HG03342 (cell line): ENCODE results near the gene SP5.
"Not testable (repeated sequence)": the region's sequence is repeated elsewhere in the genome, so short reads cannot be mapped to it uniquely, and the experiment has no call there.

Experiments used
- ATAC-seq: cut with Tn5 transposase; IDR thresholded peaks from one replicate; pipeline ENCODE4 v1.9.1; 2021; ENCODE audit warnings: mild to moderate bottlenecking, moderate library complexity; ENCODE audit not compliant: unreplicated experiment

Gene SP5

DNA sequence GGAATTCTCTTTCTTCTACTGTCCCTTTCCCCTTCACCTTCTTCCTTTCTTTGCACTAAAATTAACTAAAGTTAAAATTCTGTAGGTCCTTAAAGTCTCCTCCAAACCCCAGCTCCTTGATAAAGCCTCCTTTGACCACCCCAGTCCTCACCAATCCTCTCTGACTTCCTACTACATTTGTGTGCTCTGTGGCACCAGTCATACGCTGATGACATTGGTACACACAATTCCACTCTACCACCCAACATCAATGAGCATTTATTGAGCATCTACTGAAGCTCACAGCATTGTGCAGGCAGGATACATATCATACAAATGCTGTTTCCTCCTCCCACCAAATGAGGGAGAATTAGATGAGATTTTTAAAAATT is 4.5 kb upstream of the SP5 start:
- ATAC-seq: no peak

DNA sequence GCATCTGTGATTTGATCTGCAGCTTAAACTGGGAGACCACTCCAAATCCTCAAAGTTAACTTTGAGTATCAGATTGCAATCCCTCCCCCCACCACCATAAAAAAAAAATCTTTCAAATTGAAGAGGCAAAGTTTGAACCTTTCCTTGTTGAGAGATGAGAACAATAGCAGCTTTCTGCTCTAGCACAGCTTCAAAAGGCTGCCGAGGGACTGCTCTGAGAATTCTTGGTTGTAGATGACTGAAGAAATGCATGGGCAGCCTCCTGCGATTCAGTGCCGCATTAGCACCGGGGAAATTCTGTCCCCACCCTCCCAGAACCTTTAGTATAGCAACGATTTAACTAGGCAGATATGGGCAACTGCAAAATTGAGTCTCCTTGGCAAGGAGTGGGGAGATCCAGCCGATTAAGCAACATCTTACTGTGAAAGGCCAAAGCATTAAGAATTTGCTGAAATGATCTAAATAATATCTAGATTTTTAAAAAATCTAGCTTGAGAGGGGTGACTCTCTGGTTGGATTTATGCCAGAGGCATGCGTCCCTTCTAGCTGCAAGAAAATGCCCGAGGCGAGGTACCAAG is 3.9 kb upstream of the SP5 start:
- ATAC-seq: no peak

DNA sequence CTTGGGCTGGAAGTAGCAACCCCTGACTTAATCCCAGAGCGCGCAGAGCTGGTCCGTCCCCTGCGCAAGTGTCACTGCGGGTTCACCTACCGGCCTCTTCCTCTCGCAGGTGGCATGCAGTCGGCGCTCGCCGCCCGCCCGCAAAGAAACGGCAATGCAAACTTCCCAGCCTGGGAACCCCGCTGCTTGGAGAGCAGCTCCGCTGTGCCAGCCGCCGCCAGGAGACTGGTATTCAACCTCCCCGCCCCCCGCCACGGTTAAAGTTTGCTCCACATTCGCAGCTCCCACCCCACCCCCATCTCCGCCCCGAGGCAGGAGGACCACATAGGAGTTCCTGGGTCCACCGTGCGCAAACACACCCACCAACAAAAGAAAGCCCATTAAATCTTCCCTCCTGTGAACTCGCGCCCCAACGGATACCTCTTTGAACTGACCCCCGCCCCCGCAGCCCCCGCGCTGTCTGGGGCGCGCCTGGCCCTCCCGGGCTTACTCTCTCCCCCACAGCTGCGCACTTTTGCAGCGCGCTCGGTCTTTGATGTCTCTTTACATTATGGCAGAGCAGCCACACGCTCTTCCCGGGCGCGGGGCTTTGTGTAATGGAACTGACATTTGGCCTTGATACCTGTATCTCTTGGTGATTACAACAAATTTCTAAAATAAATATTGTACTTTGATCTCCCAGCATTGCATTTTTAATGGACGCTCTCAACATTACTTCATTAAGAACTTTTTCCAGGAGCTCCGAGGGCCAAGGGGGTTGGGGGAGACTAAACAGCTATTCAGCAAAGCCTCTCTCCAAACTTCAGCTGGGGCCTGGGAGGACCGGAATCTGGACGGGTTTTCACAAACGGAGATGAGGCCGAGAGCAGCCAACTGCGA is 3.1 kb upstream of the SP5 start:
- no peak for ATAC-seq

DNA sequence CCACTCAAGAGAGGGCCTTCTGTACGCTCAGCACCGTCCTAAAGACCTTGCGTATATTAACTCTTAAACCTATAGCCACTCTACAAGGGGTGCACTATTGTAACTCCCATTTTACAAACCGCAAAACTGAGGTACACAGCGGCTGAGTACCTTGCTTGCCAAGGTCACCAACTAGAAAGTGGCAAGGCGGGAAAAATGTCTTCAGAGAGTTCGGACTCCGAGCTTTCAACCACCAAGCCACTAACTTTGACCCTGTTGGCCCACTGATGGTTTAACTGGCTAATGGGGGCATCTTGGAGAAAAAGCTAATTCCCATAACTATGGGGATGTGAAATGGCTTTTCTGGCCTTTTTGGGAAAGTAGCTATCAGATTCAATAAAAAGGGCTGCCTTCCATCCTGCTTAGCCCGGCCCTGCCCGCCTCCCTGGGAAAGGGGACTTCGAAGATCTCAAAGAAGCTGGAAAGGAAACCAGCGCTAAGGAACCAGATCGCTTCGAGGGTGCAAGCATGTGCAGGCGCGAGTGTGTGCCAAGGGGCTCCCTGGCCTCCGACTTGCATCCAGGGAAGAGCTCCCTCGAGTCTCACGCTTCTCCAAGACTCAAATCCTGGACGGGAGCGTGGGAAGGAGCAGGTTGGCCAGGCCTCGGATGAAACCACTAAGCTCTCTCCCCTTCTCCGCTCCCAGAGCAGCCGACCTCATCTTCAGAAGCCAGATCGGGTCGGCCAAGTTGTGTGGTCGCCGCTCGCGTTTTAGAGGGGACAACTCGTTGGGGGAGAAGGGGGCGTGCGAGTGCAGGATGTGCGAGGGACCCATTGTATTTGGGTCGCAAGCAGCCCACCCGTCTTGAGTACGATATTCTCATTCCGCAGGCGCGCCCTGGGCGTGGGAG is 2.2 kb upstream of the SP5 start:
- no peak for ATAC-seq

DNA sequence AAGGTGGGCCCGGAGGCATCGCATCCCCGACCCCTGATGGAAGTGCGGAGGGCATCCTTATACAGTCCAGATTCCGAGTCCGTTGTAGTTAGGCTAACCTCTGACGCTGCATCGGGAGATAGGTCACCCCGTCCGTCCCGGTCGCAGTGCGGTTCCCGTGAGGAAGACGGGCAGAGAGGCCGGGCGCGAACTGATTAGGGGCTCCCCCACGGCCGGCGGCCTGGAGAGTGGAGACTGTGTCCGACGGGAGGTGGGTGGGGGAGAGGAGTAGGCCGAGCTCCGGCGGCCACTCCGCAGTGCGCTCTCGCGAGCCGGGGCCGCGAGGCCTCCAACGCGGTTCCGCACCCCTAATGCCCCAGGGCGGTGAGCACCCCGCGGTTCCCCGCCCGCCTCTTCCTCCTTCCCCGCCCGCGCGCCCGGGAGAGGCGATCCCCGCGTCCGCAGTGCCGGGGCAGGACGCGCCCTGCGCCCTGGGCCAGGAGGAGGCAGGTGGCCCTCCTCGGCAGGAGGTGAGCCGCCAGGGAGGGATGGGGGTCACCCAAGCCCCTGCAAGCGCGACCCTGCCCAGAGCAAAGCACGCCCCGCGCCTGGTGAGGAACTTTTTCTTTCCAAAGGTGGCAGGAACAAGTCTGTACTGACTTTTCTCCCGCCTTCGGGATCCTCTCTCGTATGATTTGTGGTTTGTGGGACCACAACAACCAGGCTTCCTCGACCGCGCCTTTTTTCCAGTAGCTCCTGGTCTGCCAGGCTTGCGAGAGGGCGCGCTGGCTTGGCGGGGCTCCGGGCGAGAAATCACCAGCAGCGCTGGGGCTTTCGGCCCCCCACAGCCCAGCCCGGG is 1.4 kb upstream of the SP5 start:
- no peak for ATAC-seq

DNA sequence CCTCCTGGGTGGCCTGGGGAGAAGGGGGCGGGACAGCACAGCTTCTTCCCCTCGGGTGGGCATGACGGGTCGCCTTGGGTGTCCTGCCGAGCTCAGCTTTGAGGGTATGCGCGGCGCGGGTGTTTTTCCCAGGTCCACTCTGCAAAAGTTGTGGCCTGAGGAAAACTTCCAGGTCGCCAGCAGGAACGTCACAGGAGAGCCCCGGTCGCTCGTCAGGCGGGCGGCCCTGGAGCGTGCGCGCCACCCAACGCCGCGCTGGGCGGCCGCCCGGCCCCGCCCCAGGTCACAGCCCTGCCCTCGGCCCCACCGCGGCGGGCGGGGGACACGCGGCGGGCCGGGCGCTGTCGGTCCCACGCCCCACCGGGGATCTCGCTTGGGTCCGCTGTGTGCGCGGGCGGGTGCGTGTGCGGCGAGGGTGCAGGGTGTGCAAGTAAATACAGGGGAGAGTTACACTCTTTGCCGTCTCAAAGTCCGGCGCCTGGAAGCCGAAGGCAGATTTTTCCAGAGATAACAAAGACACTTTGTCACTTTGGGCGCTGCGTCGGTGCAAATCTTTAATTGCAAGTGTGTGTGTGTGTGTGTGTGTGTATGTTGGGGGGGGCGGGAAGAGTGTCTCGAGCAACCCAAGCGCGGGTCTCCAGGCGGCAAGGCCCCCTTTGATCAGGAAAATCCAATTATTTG is 616 bp upstream of the SP5 start:
- no peak for ATAC-seq

DNA sequence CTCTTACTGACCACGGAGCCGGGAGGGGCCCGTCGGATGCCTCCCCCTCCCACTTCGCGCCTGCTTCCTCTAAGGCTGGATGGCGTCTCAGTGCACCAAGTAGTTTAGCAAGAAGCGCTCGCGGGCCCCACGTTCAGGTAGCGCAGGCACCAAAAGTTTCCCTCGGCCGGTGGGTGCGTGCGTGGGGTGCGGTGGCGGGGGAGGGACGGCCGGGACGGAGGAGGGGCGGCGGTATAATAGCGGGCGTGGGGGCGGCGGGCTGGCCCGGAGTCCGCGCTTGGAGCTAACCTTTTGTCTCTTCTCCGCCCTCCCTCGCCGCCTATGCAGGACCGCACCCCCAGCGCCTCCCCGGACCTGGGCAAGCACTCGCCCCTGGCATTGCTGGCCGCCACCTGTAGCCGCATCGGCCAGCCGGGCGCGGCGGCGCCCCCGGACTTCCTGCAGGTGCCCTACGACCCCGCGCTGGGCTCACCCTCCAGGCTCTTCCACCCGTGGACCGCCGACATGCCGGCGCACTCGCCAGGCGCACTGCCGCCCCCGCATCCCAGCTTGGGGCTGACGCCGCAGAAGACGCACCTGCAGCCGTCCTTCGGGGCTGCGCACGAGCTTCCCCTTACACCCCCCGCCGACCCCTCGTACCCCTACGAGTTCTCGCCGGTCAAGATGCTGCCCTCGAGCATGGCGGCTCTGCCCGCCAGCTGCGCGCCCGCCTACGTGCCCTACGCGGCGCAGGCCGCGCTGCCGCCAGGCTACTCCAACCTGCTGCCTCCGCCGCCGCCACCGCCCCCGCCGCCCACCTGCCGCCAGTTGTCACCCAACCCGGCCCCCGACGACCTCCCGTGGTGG is 1.0 kb downstream of the SP5 start:
- ATAC-seq: no peak

DNA sequence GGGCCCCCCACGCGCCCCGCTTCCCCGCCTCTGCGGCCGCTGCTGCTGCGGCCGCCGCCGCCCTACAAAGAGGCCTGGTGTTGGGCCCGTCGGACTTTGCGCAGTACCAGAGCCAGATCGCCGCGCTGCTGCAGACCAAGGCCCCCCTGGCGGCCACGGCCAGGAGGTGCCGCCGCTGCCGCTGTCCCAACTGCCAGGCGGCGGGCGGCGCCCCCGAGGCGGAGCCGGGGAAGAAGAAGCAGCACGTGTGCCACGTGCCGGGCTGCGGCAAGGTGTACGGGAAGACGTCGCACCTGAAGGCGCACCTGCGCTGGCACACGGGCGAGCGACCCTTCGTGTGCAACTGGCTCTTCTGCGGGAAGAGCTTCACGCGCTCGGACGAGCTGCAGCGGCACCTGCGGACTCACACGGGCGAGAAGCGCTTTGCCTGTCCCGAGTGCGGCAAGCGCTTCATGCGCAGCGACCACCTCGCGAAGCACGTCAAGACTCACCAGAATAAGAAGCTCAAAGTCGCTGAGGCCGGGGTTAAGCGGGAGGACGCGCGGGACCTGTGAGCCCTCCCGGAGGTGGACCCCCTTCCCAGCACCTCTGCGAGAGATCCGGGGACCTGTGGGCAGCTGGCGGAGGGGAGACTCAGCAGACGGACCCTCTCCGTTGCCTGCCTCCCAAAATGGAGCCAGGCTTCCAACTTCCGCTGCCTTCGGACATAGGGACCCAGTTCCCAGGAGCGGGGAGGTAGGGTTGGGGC is 1.9 kb downstream of the SP5 start:
- no peak for ATAC-seq

DNA sequence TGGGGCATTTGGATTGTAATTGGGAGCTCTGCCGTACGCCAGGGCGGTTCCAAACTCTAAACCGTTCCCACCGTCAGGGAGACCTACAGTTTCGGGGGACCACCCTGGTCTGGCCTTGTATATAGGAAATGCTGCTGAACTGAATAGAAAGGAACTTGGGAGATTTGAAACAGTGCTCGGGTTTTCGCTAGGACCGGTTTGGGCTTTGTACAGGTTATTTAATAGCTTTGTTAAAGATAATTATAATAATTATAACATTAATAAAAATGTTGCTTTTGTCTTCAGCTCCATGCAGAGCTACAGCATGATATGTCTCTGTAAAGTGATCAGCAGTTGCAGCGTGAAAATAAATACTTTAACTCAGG is 2.4 kb downstream of the SP5 start:
- no peak for ATAC-seq

DNA sequence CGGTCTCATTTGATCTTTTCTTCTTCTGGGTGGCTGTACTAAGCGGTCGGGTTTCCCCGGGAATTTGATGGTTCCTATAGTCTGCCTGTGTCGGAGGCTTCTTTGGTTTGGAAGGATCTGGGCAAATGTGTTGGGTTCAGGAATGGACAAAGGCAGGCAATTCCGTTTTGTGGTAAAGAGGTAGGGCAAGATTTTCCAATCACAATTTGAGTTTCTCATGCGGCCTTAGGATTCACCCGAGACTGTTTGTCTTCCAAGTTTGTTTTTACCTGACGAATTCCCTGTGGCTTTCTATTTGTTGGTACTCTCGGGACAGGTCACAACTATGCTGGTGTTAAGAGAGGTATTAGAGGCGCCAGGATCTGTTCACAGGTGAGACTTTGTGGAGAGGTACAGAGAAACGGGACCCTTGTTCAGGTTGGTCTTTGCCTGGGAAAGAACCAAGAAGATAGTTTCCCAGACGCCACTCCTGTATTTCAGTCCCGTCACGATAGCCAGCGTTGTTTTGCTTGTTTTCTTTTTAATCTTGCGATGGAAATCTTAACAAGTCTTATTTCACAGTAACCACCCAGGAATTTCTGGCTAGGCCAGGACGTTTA is 3.0 kb downstream of the SP5 start:
- no peak for ATAC-seq

DNA sequence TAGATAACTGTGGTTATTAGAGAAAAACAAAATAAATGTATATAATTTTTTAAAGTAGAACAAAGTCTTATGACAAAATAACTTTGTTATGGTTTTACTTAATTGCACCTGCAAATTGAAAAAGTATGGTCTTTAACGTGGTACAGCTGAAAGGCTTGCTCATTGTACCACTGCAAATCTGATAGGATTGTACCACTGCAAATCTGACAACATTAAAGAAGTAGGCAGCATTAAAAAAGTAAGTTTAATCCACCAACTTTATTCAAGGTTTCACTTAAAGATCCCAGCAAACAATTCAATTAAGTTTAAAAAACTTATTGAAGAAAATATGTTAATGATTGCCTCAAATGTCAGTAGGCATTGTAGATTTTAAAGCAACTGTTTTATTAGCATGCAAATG is 4.7 kb downstream of the SP5 start:
- ATAC-seq: no peak

DNA sequence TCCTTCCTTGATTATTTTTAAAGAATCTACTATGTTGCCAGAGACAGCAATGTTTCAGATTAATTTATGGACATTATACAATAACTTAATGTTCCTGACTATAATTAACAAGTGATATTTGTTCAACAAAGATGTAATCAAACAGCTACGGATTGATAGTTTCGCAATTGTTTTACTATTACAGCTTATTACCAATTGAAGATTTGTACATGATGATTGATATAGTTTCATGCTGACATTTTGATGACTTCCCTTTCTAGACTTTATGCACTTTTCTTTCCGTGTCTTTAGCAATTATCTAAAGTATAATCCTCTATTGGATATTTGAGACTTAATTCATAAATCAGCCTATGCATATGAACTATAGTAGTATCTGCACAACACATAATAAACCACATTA is 6.5 kb downstream of the SP5 start:
- no peak for ATAC-seq

DNA sequence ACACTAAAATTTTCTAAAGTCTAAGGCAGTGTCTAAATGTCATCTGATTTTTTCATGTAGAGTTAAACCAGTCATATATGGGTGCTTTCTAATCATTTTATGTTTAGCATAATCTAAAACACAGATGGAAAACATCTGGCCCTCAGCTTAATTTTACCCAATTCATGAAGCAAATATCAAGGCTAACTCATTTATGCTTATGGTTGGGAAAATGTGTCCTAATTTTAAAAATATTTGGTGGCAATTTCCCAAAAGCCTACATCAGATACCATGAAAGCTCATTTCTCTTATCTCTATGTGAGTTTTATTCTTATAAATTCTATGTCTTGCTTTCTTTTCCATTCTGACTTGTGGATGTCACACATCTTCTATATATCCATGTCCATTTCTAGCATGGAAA is 7.2 kb downstream of the SP5 start:
- no peak for ATAC-seq

DNA sequence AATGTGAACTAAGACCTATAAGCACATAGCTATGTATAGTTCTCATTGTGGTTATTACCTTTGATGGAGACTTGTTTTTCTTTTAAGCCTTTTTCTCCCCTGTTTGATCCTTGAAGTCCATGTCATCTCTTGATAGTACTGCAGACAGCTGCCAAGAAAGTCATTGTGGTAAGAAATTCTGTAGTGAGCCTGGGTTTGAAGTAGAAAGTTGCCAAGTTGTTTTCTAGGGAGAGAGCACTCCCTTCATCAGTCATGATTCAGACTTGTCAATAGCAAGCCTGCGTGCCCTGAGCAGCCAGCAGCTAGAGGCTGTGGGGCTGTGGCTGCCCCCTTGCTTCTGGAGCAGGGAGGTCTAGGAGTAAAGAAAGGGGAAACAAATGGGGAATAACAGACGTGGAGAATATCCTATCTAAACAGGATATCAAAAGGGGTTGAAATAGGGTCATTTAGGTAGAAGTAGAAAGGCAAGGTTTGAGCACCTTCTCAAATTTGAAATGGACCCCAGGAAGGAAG is 8.4 kb downstream of the SP5 start:
- no peak for ATAC-seq

DNA sequence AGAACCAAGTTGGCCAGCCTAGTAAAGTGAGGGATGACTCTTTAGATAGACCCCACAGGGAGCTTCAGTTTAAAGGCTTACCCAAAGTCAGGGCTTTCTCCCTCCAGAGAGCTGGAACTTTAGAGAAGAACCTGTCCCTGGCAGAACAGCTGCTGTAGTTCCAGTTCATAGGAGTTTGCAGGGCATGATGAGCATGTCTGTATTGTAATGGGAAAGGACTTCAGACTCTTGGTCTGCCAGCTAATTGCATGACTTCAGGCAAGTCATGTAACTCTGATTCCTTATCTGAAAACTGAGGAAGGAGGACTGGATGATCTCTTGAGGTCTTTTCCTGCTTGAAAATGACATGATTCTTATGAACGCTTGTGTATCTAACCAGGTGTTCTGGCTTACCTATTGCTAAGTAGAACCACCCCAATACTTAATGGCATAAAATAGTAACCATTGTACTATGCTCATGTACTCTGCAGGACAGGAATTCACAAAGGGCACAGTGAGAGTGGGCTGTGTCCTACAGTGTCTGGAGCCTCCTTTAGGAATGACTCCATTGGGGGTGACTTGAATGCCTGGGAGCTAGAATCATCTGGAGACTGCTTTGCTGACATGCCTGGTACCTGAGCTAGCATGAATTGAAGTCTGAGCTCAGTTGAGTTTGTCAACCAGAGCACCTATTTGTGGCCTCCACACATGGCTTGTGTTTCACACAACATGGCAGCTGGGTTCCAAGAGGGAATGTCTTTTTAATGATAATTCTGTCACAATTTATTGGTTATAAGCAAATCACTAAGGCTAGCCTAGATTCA is 18.9 kb downstream of the SP5 start:
- ATAC-seq: no peak

DNA sequence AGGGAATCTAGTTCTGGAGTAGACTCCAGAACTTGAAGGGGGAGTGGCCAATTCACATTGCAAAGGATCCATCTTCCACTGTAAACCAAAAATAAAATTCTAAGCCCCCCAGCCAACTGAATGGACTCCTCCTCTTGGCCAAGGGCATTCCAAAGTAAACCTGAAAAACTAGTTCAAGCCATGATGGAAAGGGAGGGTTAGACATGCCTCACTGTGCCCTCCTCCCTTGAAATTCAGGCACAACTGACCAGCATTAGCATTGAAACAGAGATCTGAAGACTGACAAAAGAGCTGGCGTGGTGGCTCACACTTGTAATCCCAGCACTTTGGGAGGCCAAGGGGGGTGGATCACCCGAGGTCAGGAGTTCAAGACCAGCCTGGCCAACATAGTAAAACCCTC is 19.5 kb downstream of the SP5 start:
- ATAC-seq: not testable (repeated sequence)

DNA sequence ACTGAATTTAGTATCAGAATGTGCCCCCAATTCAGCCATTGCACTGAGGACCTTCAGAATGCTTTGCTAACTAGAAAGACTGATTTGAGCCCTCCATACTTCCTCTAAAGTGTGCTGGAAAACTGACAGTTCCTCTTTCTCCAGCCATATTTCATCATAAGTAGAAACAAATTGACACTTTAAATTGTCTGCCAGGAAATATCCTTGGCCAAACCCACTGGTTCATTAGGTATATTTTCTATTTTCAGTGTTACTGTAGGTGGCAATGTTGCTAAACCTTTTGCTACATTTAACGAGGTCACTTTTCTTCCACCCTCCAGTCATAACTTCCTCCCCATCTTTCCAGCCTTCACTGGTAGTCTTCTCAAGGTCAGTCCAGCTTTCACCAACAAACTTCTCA is 21.5 kb downstream of the SP5 start:
- ATAC-seq: no peak
